B cell (primary cell): ENCODE results near the gene GRIK5.

Experiments used
- EZH2 ChIP-seq: IDR thresholded peaks from 2 replicates; pipeline ENCODE4 v1.6.1; 2012; ENCODE audit warnings: borderline replicate concordance, low read depth, mild to moderate bottlenecking, moderate library complexity, low read length; ENCODE audit not compliant: insufficient read depth, poor library complexity, severe bottlenecking
- TF ChIP-seq, protein P1 (sequence below): fragments of 200-600 bp; IDR thresholded peaks from one replicate; pipeline ENCODE4 v1.8.0; 2022; ENCODE audit warnings: antibody characterized with exemption, mild to moderate bottlenecking

DNA sequence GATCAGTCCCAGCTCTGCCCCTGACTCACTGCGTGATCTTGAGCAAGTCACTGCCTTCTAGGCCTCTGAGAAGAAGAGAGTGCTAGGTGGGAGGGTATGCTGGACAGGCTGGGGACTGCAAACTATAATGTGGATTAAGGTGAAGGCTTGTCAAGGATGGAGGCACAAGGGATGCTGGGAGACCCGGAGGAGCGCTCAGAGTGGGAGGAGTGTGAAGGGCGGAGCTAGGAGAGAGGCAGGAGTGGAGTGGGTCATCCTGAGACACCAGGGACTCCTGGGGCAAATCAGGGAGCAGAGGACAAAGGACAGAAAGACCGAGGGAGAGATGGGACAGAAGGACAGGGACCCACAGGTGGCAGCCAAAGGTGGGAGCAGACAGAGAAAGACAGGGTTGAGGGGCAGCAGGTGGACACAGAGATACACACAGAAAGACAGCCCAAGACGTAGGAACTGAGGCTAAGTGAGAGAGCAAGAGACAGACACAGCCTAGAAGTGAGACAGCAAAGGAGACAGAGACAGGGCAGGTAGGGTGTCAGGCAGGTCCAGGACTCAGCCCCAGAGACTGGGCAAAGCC lies 2.6 kb downstream of the GRIK5 start:
- TF ChIP-seq, protein P1, sequence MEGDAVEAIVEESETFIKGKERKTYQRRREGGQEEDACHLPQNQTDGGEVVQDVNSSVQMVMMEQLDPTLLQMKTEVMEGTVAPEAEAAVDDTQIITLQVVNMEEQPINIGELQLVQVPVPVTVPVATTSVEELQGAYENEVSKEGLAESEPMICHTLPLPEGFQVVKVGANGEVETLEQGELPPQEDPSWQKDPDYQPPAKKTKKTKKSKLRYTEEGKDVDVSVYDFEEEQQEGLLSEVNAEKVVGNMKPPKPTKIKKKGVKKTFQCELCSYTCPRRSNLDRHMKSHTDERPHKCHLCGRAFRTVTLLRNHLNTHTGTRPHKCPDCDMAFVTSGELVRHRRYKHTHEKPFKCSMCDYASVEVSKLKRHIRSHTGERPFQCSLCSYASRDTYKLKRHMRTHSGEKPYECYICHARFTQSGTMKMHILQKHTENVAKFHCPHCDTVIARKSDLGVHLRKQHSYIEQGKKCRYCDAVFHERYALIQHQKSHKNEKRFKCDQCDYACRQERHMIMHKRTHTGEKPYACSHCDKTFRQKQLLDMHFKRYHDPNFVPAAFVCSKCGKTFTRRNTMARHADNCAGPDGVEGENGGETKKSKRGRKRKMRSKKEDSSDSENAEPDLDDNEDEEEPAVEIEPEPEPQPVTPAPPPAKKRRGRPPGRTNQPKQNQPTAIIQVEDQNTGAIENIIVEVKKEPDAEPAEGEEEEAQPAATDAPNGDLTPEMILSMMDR: no peak
- no peak for TF ChIP-seq EZH2
